Esophagus squamous epithelium (tissue), 4 donors: Measurements from ENCODE around the gene SLC12A9.

ENCODE experiments used
- CTCF ChIP-seq, 6 experiments: fragments of 450-650 bp in 4 of 6; fragments of 200-600 bp in 2 of 6; sonication (generic) in 2 of 6; IDR thresholded peaks; one replicate each; pipeline ENCODE4 v1.5.1; 2016 to 2019; ENCODE audit warnings: antibody characterized with exemption in 6 of 6, mild to moderate bottlenecking in 4 of 6, moderate library complexity in 4 of 6
- POLR2A ChIP-seq, 4 donors: fragments of 450-650 bp; IDR thresholded peaks; one replicate each; pipeline ENCODE4 v1.6.1; 2017; ENCODE audit warnings: antibody characterized with exemption in 4 of 4, mild to moderate bottlenecking in 4 of 4, moderate library complexity in 3 of 4

GRCh38 chr7:100822236-100823139, 30.0 kb upstream of the SLC12A9 start:
- TF ChIP-seq CTCF (IDR thresholded peaks at IDR 0.05) (no peak), POLR2A (IDR thresholded peaks at IDR 0.05) (no peak)
